ENCODE data around the gene CFAP45.
A peak's percentile ranks its signal among the peaks of the same experiment; 100 is the strongest.

CFAP45 gene

GRCh38 chr1:159829273-159829634 is 70.7 kb downstream of the CFAP45 start:
- no peak overlapping the region for H3K4me3 ChIP-seq (ENCODE audit: low read depth, low read length)
- TF ChIP-seq CTCF (IDR thresholded peaks at IDR 0.05; ENCODE audit: low read depth, low read length), result peak; percentile 41
- in situ Hi-C loops (cut with HindIII; ENCODE audit: low sequenced_read_pairs), result no loop called here
- no peak for DNase-seq (ENCODE audit: low read depth, low spot score)

- in situ Hi-C loops (cut with HindIII; ENCODE audit: low sequenced_read_pairs), result no loop called here
- DNase-seq (ENCODE audit: low read depth, low spot score), result no peak
- H3K4me3 ChIP-seq (ENCODE audit: low read depth, low read length), result no peak overlapping the region
- no peak for TF ChIP-seq CTCF (IDR thresholded peaks at IDR 0.05; ENCODE audit: low read depth, low read length)
These were observed 71.2 kb downstream of the CFAP45 start for GRCh38 chr1:159828581-159829272.

- in situ Hi-C loops (cut with HindIII; ENCODE audit: low sequenced_read_pairs), result no loop called here
- no peak for DNase-seq (ENCODE audit: low read depth, low spot score)
- no peak for TF ChIP-seq CTCF (IDR thresholded peaks at IDR 0.05; ENCODE audit: low read depth, low read length)
- H3K4me3 ChIP-seq (ENCODE audit: low read depth, low read length), result no peak overlapping the region
These were observed 71.8 kb downstream of the CFAP45 start for GRCh38 chr1:159828176-159828575.

- in situ Hi-C loops (cut with HindIII; ENCODE audit: low sequenced_read_pairs), result no loop called here
- TF ChIP-seq CTCF (IDR thresholded peaks at IDR 0.05; ENCODE audit: low read depth, low read length), result no peak
- DNase-seq (ENCODE audit: low read depth, low spot score), result no peak
- H3K4me3 ChIP-seq (ENCODE audit: low read depth, low read length), result no peak overlapping the region
These were observed 72.4 kb downstream of the CFAP45 start for GRCh38 chr1:159827549-159827948.

- in situ Hi-C loops (cut with HindIII; ENCODE audit: low sequenced_read_pairs), result no loop called here
- H3K4me3 ChIP-seq (ENCODE audit: low read depth, low read length), result no peak overlapping the region
- TF ChIP-seq CTCF (IDR thresholded peaks at IDR 0.05; ENCODE audit: low read depth, low read length), result no peak
- no peak for DNase-seq (ENCODE audit: low read depth, low spot score)
These were observed 72.9 kb downstream of the CFAP45 start for GRCh38 chr1:159827102-159827490.

GRCh38 chr1:159826441-159827101 is 73.4 kb downstream of the CFAP45 start, which contains the start of gene SLAMF8:
Gene SLAMF8, plus strand, starts transcription at chr1:159826873. Its CDS starts 26 bp downstream, at chr1:159826899.
- DNase-seq (ENCODE audit: low read depth, low spot score), result no peak
- no peak within 1 kb of the TSS for H3K4me3 ChIP-seq (ENCODE audit: low read depth, low read length)
- in situ Hi-C loops (cut with HindIII; ENCODE audit: low sequenced_read_pairs), result no loop called here
- TF ChIP-seq CTCF (IDR thresholded peaks at IDR 0.05; ENCODE audit: low read depth, low read length), result no peak
